ENCODE measurements around the gene CFAP157. TPM values are rescaled to one million over a fixed set of nuclear protein-coding genes. Genes with fewer than 3 reads are reported as not detected.

The CFAP157 gene
- total and polyA plus RNA-seq, 2 donors (not counting 3 experiments of a cell fraction or from before 2014, with no cell fraction given), result 0.03 TPM; not detected in 1

- Histone ChIP-seq H3K9me3 (replicated peaks; ENCODE audit: control insufficient read depth, insufficient read depth, low read length) (no peaks in the 10 kb centered on the region), H3K4me3 (replicated peaks in 1 of 3; ENCODE audit: insufficient read depth in 1 of 3, low read depth in 1 of 3, low read length in 3 of 3) (no peak overlapping the region), H3K9me1 (replicated peaks; ENCODE audit: control insufficient read depth, extremely low read depth, insufficient read depth, low read length) (no peaks in the 10 kb centered on the region), H3K4me1 (ENCODE audit: control insufficient read depth, extremely low read depth, insufficient read depth, low read length) (peaks cover 5% of the 10 kb centered on the region), H2AFZ (ENCODE audit: low read depth, low read length) (no peak overlapping the region), H3K27me3 (ENCODE audit: control insufficient read depth in 2 of 2, insufficient read depth in 2 of 2, low read length in 2 of 2) (no peaks in the 10 kb centered on the region), H3K27ac (ENCODE audit: insufficient read depth, low read depth, low read length) (no peak overlapping the region), H3K9ac (replicated peaks; ENCODE audit: extremely low read depth, insufficient read depth, low read length) (no peak overlapping the region), H3K36me3 (ENCODE audit: control insufficient read depth in 2 of 2, extremely low read depth in 1 of 2, insufficient read depth in 2 of 2, low read length in 2 of 2) (no peaks in the 10 kb centered on the region), H3K79me2 (ENCODE audit: control insufficient read depth, insufficient read depth, low read length) (peaks cover 5% of the 10 kb centered on the region), H4K20me1 (replicated peaks; ENCODE audit: control insufficient read depth, extremely low read depth, insufficient read depth, low read length) (no peaks in the 10 kb centered on the region), H3K4me2 (ENCODE audit: insufficient read depth, low read length) (no peak overlapping the region)
- no peak for DNase-seq (ENCODE audit: low read depth, low spot score)
- dilution Hi-C loops (cut with MboI; ENCODE audit: extremely low pct_ligation_motif_present, low sequenced_read_pairs), result no loop called here
- TF ChIP-seq EZH2 (IDR thresholded peaks at IDR 0.05; ENCODE audit: borderline replicate concordance, low read depth, low read length, severe bottlenecking) (no peak), GATA2 (IDR thresholded peaks at IDR 0.05; ENCODE audit: insufficient read depth, insufficient read length, low read depth, low read length) (no peak), MYC (IDR thresholded peaks at IDR 0.05; ENCODE audit: low read depth, low read length) (no peak), POLR2AphosphoS5 (IDR thresholded peaks at IDR 0.05; ENCODE audit: insufficient read depth, low read depth, low read length) (no peak), JUN (IDR thresholded peaks at IDR 0.05; ENCODE audit: borderline replicate concordance, insufficient read depth, insufficient read length, low read depth) (no peak), POLR2A (IDR thresholded peaks at IDR 0.05; ENCODE audit: low read depth, low read length) (no peak), MAX (IDR thresholded peaks at IDR 0.05; ENCODE audit: insufficient read depth, insufficient read length) (no peak), FOS (IDR thresholded peaks at IDR 0.05; ENCODE audit: borderline replicate concordance, insufficient read depth, low read length) (no peak)
- TF ChIP-seq, protein P1, sequence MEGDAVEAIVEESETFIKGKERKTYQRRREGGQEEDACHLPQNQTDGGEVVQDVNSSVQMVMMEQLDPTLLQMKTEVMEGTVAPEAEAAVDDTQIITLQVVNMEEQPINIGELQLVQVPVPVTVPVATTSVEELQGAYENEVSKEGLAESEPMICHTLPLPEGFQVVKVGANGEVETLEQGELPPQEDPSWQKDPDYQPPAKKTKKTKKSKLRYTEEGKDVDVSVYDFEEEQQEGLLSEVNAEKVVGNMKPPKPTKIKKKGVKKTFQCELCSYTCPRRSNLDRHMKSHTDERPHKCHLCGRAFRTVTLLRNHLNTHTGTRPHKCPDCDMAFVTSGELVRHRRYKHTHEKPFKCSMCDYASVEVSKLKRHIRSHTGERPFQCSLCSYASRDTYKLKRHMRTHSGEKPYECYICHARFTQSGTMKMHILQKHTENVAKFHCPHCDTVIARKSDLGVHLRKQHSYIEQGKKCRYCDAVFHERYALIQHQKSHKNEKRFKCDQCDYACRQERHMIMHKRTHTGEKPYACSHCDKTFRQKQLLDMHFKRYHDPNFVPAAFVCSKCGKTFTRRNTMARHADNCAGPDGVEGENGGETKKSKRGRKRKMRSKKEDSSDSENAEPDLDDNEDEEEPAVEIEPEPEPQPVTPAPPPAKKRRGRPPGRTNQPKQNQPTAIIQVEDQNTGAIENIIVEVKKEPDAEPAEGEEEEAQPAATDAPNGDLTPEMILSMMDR (IDR thresholded peaks at IDR 0.05; ENCODE audit: extremely low read depth in 1 of 2, insufficient read depth in 1 of 2, low read depth in 1 of 2, low read length in 2 of 2), result no peak
- ChIA-PET CTCF (interaction anchor here (2.5 kb wide), 1 partner anchor 18 kb away, joined by 30 read pairs; the partner anchor contains the start of gene TOR2A), POLR2A (no interaction called here)
- intact Hi-C loops (cut with micrococcal nuclease), result loop anchor here (5.0 kb wide), 2 partner anchors 104 to 489 kb away; partner anchors contain the start of gene STXBP1
- BruUV-seq (replicated peaks), result no TSS peak
- no peak for FAIRE-seq
Observed at GRCh38 chr9:127716412-127716811, 9.6 kb downstream of the CFAP157 start.

All from endothelial cell of umbilical vein (primary cell).